ENCODE data around the gene UBE2D2. TPM values are rescaled to one million over a fixed set of nuclear protein-coding genes. Genes with fewer than 3 reads are reported as not detected.

The UBE2D2 gene
- total and polyA plus RNA-seq, 2 of the 13 experiments (the other 11 are each of a cell fraction or from before 2014, with no cell fraction given), result 79.1 to 109 TPM

DNA sequence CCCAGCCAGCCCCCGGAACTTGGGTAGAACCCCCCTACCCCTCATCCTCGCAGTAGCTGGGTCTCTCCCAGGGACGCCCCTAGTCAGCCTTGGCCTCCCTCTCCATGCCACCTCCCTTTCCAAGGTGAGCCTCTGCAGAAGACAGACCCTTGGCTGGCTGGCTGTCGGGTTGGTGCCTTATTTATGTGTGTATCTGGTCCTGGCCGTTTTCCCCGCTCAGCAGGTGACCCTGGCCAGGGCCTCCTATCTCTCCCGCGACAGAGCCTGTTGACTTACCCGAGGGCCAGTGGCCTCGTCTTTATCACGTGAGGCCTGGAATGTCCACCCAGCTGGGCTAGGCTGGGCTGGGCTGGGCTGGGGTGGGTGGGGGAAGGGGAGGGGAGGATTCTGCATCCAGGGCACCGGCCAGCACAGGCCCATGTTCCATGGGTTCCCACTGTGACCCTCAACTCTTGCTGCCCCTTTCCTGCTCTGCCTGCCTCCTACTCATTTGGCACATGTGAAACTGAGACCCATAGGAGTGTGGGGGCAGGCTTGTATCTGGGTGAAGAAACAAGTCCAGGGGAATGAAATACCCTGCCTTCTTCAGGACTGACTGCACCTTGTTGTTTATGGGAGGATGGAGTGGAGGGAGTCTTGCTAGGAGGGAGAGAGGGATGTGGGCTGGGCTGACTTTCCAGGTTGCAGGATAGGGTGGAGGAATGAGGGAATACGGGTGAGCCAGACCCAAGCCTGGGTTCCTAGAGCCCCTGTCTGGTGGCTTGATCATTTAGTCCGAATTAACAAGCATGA is 90.1 kb downstream of the UBE2D2 start (continued):
- TF ChIP-seq, protein P1, sequence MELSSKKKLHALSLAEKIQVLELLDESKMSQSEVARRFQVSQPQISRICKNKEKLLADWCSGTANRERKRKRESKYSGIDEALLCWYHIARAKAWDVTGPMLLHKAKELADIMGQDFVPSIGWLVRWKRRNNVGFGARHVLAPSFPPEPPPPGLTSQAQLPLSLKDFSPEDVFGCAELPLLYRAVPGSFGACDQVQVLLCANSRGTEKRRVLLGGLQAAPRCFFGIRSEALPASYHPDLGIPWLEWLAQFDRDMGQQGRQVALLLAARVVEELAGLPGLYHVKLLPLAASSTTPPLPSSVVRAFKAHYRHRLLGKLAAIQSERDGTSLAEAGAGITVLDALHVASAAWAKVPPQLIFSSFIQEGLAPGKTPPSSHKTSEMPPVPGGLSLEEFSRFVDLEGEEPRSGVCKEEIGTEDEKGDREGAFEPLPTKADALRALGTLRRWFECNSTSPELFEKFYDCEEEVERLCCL (CRISPR knock-in tag; IDR thresholded peaks at IDR 0.05; ENCODE audit: borderline replicate concordance), result no peak
- TF ChIP-seq CBX2 (IDR thresholded peaks at IDR 0.05; ENCODE audit: low read depth, low read length), result no peak
- no peak for TF ChIP-seq CBX2 (CRISPR knock-in tag; IDR thresholded peaks at IDR 0.05; ENCODE audit: low read depth)
- TF ChIP-seq BHLHE40 (IDR thresholded peaks at IDR 0.05; ENCODE audit: low read length), result peak; percentile 97
- peak; percentile 91 for TF ChIP-seq TEAD3 (CRISPR knock-in tag; optimal IDR thresholded peaks at IDR 0.05; ENCODE audit: borderline replicate concordance)
- TF ChIP-seq ZEB1 (IDR thresholded peaks at IDR 0.05; ENCODE audit: insufficient replicate concordance, low read depth), result no peak
- no peak for TF ChIP-seq HES4 (CRISPR knock-in tag; IDR thresholded peaks at IDR 0.05; ENCODE audit: borderline replicate concordance)
- TF ChIP-seq PCBP1 (IDR thresholded peaks at IDR 0.05; ENCODE audit: borderline replicate concordance, low read depth, low read length), result no peak
- TF ChIP-seq ZNF460 (CRISPR knock-in tag; IDR thresholded peaks at IDR 0.05; ENCODE audit: borderline replicate concordance), result no peak
- TF ChIP-seq, protein P2, sequence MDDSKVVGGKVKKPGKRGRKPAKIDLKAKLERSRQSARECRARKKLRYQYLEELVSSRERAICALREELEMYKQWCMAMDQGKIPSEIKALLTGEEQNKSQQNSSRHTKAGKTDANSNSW (CRISPR knock-in tag; IDR thresholded peaks at IDR 0.05; ENCODE audit: borderline replicate concordance), result no peak
- no peak for TF ChIP-seq NCOR1 (IDR thresholded peaks at IDR 0.05; ENCODE audit: borderline replicate concordance, low read length)
- no peak for TF ChIP-seq SIX1 (CRISPR knock-in tag; IDR thresholded peaks at IDR 0.05; ENCODE audit: borderline replicate concordance)
- no peak for TF ChIP-seq MEIS2 (CRISPR knock-in tag; IDR thresholded peaks at IDR 0.05)
- TF ChIP-seq SCMH1 (CRISPR knock-in tag; IDR thresholded peaks at IDR 0.05; ENCODE audit: borderline replicate concordance), result no peak
- no peak for TF ChIP-seq FOXA1 (IDR thresholded peaks at IDR 0.05)
- peak; percentile 95 for TF ChIP-seq FOXA1 (CRISPR knock-in tag; IDR thresholded peaks at IDR 0.05)
- peak; percentile 27; the same call in 1 of the 2 replicates for TF ChIP-seq TCF7 (IDR thresholded peaks at IDR 0.05; ENCODE audit: low read depth)
- no peak for TF ChIP-seq JUND (CRISPR knock-in tag; IDR thresholded peaks at IDR 0.05)
- TF ChIP-seq TBX3 (IDR thresholded peaks at IDR 0.05; ENCODE audit: borderline replicate concordance), result no peak
- no peak for TF ChIP-seq KDM6A (CRISPR knock-in tag; IDR thresholded peaks at IDR 0.05; ENCODE audit: low read depth)
- no peak for TF ChIP-seq GPN1 (CRISPR knock-in tag; IDR thresholded peaks at IDR 0.05; ENCODE audit: borderline replicate concordance)
- TF ChIP-seq ATAD3A (CRISPR knock-in tag; IDR thresholded peaks at IDR 0.05), result no peak
- no peak for TF ChIP-seq SNRNP70 (IDR thresholded peaks at IDR 0.05; ENCODE audit: low read depth, low read length)
- no peak for TF ChIP-seq HNRNPK (IDR thresholded peaks at IDR 0.05; ENCODE audit: low read depth, low read length, poor library complexity, severe bottlenecking)
- no peak for TF ChIP-seq CTCF (CRISPR knock-in tag; IDR thresholded peaks at IDR 0.05)
- TF ChIP-seq KLF15 (CRISPR knock-in tag; IDR thresholded peaks at IDR 0.05; ENCODE audit: borderline replicate concordance), result no peak
- no peak for TF ChIP-seq ZSCAN30 (CRISPR knock-in tag; IDR thresholded peaks at IDR 0.05)
